HCT116 (cell line): ENCODE data around the gene FGF22. TPM values are rescaled to one million over a fixed set of nuclear protein-coding genes. Genes with fewer than 3 reads are reported as not detected.

Experiments used
- ATAC-seq: fragments of 200-7000 bp; cut with Tn5 transposase; 2 replicates; pipeline ENCODE4 v1.9.1; 2020; ENCODE audit warnings: mild to moderate bottlenecking, moderate library complexity
- BruUV-seq: library from RNA; stranded (reverse); fragments of 400-500 nt; replicated peaks from 2 replicates; lab custom pipeline; 2021; lab: Mats Ljungman, UMichigan
- CTCF ChIA-PET: fragments of 300-600 bp; sonication (Branson Sonifier 250); formaldehyde crosslinking; loops from one replicate; lab custom pipeline; 2021; ENCODE audit warnings: antibody characterized with exemption; lab: Charles Lee
- POLR2A ChIA-PET: fragments of 300-600, 350-600 bp; sonication (Branson Sonifier 250); formaldehyde crosslinking; loops from one replicate; lab custom pipeline; 2021; ENCODE audit warnings: antibody characterized with exemption; lab: Charles Lee
- RAD21 ChIA-PET, 2 experiments: fragments of 300-600 bp; sonication (Branson Sonifier 250); formaldehyde crosslinking; loops; one replicate each; lab custom pipeline; 2023; ENCODE audit warnings: low total read pairs in 2 of 2; ENCODE audit not compliant: uncharacterized antibody in 2 of 2, unreplicated experiment in 2 of 2, low non-redundant PET in 1 of 2; lab: Charles Lee
- DNase-seq: peaks from one replicate; pipeline ENCODE4 v3.0.0-alpha.2; 2010; ENCODE audit warnings: low read depth, low spot score
- H2AFZ ChIP-seq: fragments of 200-600 bp; shearing (Covaris generic), sonication (generic); 2 replicates; pipeline ENCODE4 v1.6.1; 2017; ENCODE audit warnings: low read depth, mixed run types, mixed read lengths, antibody characterized with exemption, low read length; ENCODE audit not compliant: poor library complexity, severe bottlenecking
- H3K27ac ChIP-seq: 2 replicates; pipeline ENCODE4 v1.5.1; 2012; ENCODE audit warnings: low read depth, low read length
- H3K27me3 ChIP-seq: fragments of 200-600 bp; sonication (generic); 2 replicates; pipeline ENCODE4 v1.6.1; 2016; ENCODE audit warnings: mixed run types, low read length, mixed read lengths; ENCODE audit not compliant: insufficient read depth
- H3K36me3 ChIP-seq, 2 experiments: fragments of 200-500 bp in 1 of 2; fragments of 200-600 bp in 1 of 2; sonication (Bioruptor generic) in 1 of 2; sonication (generic) in 1 of 2; 2 replicates each; pipeline versions ENCODE4 v1.5.1 to v1.6.1; 2014 to 2016; ENCODE audit warnings: low read length in 2 of 2, inconsistent platforms in 1 of 2, mixed read lengths in 1 of 2, mixed run types in 1 of 2; ENCODE audit not compliant: insufficient read depth in 2 of 2, control insufficient read depth in 1 of 2
- H3K4me1 ChIP-seq, 2 experiments: fragments of 200-600 bp in 1 of 2; sonication (generic) in 1 of 2; 2 replicates each; pipeline versions ENCODE4 v1.5.1 to v1.6.1; 2012 to 2017; ENCODE audit warnings: low read length in 2 of 2, inconsistent platforms in 1 of 2, mild to moderate bottlenecking in 1 of 2, mixed read lengths in 1 of 2, mixed run types in 1 of 2, moderate library complexity in 1 of 2; ENCODE audit not compliant: insufficient read depth in 2 of 2, control insufficient read depth in 1 of 2
- H3K4me2 ChIP-seq: fragments of 200-600 bp; sonication (generic); 2 replicates; pipeline ENCODE4 v1.6.1; 2017; ENCODE audit warnings: mixed run types, low read length, mixed read lengths
- H3K4me3 ChIP-seq, 2 experiments: fragments of 200-600 bp in 1 of 2; sonication (generic) in 1 of 2; replicated peaks in 1 of 2; 2 replicates each; pipeline ENCODE4 v1.5.1; 2011 to 2016; ENCODE audit warnings: low read length in 2 of 2, control low read depth in 1 of 2, low read depth in 1 of 2, mild to moderate bottlenecking in 1 of 2, mixed read lengths in 1 of 2, mixed run types in 1 of 2
- H3K79me2 ChIP-seq: fragments of 200-600 bp; sonication (generic); 2 replicates; pipeline ENCODE4 v1.6.1; 2017; ENCODE audit warnings: mild to moderate bottlenecking, mixed run types, low read length, moderate library complexity, mixed read lengths; ENCODE audit not compliant: insufficient read depth
- H3K9ac ChIP-seq: fragments of 200-600 bp; sonication (generic); 2 replicates; pipeline ENCODE4 v1.6.1; 2016; ENCODE audit warnings: low read length, mixed read lengths
- H3K9me2 ChIP-seq: fragments of 200-600 bp; sonication (generic), shearing (Covaris generic); 2 replicates; pipeline ENCODE4 v1.6.1; 2017; ENCODE audit warnings: mixed run types, mild to moderate bottlenecking, moderate library complexity; ENCODE audit not compliant: insufficient read depth
- H3K9me3 ChIP-seq, 2 experiments: fragments of 200-500 bp in 1 of 2; fragments of 200-600 bp in 1 of 2; sonication (Bioruptor generic) in 1 of 2; sonication (generic) in 1 of 2; 2 replicates each; pipeline ENCODE4 v1.6.1; 2014 to 2017; ENCODE audit warnings: low read length in 2 of 2, mixed read lengths in 2 of 2, inconsistent platforms in 1 of 2, low read depth in 1 of 2, mild to moderate bottlenecking in 1 of 2, mixed run types in 1 of 2, moderate library complexity in 1 of 2; ENCODE audit not compliant: control insufficient read depth in 1 of 2, insufficient read depth in 1 of 2
- H4K20me1 ChIP-seq: fragments of 200-600 bp; sonication (generic), shearing (Covaris generic); 2 replicates; pipeline ENCODE4 v1.6.1; 2017; ENCODE audit warnings: mixed run types, mild to moderate bottlenecking, moderate library complexity; ENCODE audit not compliant: insufficient read depth
- JUND ChIP-seq: IDR thresholded peaks from 2 replicates; pipeline ENCODE4 v1.6.1; 2012
- POLR2A ChIP-seq: IDR thresholded peaks from 2 replicates; pipeline ENCODE4 v1.7.0; 2011; ENCODE audit warnings: borderline replicate concordance; ENCODE audit not compliant: insufficient read depth, insufficient read length; ENCODE audit errors: extremely low read depth
- YY1 ChIP-seq: IDR thresholded peaks from 2 replicates; pipeline ENCODE4 v1.6.1; 2011; ENCODE audit warnings: low read length, low read depth, moderate library complexity, mild to moderate bottlenecking; ENCODE audit not compliant: insufficient replicate concordance; ENCODE audit errors: extremely low read depth
- intact Hi-C: fragments of 100-400 bp; cut with micrococcal nuclease; formaldehyde crosslinking; loops from 2 replicates; pipeline ENCODE4 v1.10.0; 2022
- total RNA-seq: library from RNA; stranded (reverse); gene quantifications from one replicate; pipeline ENCODE4 v1.2.1, GENCODE V29; 2021; ENCODE audit not compliant: unreplicated experiment
- TF ChIP-seq, protein P1 (sequence below): IDR thresholded peaks from 2 replicates; pipeline ENCODE4 v1.6.1; 2012
- TF ChIP-seq, protein P2 (sequence below): IDR thresholded peaks from 2 replicates; pipeline ENCODE4 v1.6.1; 2012; ENCODE audit warnings: low read depth

The FGF22 gene
- total RNA-seq, 1 experiment from 2014 or later = 1.5 TPM

DNA sequence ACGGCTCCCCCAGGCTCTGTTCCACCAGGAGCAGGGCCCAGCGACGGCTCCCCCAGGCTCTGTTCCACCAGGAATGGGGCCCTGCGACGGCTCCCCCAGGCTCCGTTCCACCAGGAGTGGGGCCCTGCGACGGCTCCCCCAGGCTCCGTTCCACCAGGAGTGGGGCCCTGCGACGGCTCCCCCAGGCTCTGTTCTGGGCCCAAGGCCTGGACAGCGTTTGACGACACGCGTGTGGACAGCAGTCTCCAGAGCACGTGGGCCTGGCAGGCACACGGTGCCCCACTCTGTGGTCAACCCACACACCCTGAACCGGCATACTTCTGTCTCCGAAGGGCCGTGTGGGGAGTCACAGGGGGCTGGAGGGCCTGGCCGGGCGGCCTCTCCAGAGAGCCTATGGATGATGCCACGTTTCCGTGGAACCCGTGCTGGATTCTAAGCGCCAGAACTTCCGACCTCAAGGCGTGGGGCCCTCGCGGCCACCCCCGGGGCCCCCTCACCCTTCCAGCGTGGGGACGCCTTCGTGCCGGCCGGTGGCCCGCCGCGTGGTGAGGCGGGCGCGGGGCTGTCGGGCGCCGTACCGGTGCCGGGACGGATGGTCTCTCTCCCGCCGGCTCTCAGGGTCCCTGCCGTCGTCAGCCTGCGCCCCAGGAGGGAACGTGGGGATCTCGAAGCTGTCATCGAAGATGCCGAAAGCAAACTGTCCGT lies 11.6 kb downstream of the FGF22 start:
- no peak for ATAC-seq
- peaks cover 11 to 45% of the 10 kb centered on the region in 2 experiments for H3K36me3 ChIP-seq

More for the DNA sequence above, 11.6 kb downstream of the FGF22 start:
- Histone ChIP-seq H3K4me1 (no peaks in the 10 kb centered on the region), H3K27ac (no peak overlapping the region), H3K4me3 (no peak overlapping the region), H2AFZ (no peak overlapping the region), H3K4me2 (no peak overlapping the region)
- intact Hi-C loops = no loop called here
- BruUV-seq = no TSS peak
- RAD21 ChIA-PET = no interaction called here
- no peak for TF ChIP-seq POLR2A
- TF ChIP-seq, protein P1, sequence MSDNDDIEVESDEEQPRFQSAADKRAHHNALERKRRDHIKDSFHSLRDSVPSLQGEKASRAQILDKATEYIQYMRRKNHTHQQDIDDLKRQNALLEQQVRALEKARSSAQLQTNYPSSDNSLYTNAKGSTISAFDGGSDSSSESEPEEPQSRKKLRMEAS = no peak
- TF ChIP-seq, protein P2, sequence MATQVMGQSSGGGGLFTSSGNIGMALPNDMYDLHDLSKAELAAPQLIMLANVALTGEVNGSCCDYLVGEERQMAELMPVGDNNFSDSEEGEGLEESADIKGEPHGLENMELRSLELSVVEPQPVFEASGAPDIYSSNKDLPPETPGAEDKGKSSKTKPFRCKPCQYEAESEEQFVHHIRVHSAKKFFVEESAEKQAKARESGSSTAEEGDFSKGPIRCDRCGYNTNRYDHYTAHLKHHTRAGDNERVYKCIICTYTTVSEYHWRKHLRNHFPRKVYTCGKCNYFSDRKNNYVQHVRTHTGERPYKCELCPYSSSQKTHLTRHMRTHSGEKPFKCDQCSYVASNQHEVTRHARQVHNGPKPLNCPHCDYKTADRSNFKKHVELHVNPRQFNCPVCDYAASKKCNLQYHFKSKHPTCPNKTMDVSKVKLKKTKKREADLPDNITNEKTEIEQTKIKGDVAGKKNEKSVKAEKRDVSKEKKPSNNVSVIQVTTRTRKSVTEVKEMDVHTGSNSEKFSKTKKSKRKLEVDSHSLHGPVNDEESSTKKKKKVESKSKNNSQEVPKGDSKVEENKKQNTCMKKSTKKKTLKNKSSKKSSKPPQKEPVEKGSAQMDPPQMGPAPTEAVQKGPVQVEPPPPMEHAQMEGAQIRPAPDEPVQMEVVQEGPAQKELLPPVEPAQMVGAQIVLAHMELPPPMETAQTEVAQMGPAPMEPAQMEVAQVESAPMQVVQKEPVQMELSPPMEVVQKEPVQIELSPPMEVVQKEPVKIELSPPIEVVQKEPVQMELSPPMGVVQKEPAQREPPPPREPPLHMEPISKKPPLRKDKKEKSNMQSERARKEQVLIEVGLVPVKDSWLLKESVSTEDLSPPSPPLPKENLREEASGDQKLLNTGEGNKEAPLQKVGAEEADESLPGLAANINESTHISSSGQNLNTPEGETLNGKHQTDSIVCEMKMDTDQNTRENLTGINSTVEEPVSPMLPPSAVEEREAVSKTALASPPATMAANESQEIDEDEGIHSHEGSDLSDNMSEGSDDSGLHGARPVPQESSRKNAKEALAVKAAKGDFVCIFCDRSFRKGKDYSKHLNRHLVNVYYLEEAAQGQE = no peak
- TF ChIP-seq JUND = no peak
- no peak for TF ChIP-seq YY1
- TF ChIP-seq, all 23 proteins: peak for 0
- Histone ChIP-seq H3K79me2 (peaks cover 64% of the 10 kb centered on the region), H4K20me1 (no peaks in the 10 kb centered on the region), H3K9ac (no peak overlapping the region), H3K9me3 (no peaks in the 10 kb centered on the region), H3K9me2 (no peaks in the 10 kb centered on the region), H3K27me3 (no peaks in the 10 kb centered on the region)
- POLR2A ChIA-PET = no interaction called here
- no peak for DNase-seq
- CTCF ChIA-PET = no interaction called here
